Measurements from ENCODE around the gene CTCFL.

The CTCFL gene

DNA sequence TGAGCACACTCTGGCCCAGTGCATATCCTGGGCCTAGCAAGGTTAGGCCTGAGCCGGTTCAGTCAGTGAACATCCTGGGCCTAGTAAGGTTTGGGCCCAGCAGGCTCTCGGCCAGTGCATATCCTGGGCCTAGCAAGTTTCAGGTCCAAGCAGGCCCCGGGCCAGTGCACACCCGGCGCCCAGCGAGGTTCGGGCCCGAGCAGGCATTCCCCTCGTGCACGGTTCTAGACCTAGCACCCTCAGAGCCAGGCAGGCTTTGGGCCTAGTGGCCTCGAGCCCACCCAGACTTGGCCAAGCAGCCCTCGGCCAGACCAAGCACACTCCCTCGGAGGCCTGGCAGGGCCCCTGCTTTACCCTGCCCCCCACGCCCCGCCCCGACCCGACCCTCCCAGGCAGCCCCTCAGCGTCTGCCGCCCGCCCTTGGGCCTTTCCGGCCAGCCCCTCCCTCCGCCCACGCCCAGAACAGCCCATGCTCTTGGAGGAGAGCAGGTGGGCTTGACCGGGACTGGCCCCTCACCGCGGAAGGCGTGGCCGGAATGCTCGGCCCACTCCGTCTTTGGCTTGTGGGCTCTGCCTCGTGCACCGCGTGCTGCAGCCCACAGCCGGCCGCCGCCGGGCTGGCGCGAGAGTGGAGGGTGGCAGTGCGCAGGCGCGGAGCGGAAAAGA lies at the start of gene CTCFL:
CTCFL (minus strand) TSS at position 630 of the 666 bp plus-strand sequence. CDS start 935 bp downstream, outside the sequence.
- DNase-seq = no peak

DNA sequence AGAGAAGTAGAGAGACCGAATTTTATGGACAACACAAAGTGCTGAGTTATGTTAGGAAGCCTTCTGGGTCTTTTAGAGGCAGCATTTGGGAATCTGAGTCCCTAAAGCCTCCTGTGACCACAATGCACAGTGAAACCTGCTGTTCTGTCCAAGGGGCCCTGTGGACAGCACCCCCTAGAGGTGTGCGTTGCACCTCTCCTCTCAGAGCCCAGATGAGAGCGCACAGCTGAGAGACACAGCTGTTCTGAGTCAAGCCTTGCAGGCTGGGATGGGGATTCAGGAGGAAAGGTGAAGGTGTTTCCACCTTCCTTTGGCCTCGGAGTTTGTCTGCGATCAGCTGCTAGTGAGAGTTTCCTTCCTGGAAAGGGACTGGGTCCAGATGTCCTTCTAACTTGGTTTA lies 49.0 kb upstream of the CTCFL start:
- DNase-seq = no peak

DNA sequence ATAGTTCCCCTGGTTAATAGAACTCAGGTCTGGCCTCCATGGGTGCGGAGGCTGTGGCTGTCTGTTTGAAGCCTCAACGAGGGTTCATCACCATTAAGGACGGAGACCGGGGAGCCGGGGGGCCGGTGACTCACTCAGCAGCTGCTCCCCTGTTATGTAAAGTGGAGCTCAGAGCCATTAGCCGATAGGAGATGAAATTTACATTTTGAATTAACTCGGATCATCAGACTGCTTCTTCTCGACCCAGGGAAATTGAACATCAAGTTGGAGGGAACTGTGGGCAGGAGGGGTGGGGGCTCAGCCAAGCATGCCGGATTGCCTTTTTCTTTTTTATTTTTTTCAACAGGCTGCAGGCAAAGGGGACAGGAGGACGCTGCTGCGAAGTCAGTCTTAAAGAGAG lies 48.3 kb upstream of the CTCFL start:
- no peak for DNase-seq

GRCh38 chr20:57571782-57572416 lies 47.0 kb upstream of the CTCFL start:
- DNase-seq = no peak

GRCh38 chr20:57570920-57571319 lies 46.0 kb upstream of the CTCFL start:
- no peak for DNase-seq

DNA sequence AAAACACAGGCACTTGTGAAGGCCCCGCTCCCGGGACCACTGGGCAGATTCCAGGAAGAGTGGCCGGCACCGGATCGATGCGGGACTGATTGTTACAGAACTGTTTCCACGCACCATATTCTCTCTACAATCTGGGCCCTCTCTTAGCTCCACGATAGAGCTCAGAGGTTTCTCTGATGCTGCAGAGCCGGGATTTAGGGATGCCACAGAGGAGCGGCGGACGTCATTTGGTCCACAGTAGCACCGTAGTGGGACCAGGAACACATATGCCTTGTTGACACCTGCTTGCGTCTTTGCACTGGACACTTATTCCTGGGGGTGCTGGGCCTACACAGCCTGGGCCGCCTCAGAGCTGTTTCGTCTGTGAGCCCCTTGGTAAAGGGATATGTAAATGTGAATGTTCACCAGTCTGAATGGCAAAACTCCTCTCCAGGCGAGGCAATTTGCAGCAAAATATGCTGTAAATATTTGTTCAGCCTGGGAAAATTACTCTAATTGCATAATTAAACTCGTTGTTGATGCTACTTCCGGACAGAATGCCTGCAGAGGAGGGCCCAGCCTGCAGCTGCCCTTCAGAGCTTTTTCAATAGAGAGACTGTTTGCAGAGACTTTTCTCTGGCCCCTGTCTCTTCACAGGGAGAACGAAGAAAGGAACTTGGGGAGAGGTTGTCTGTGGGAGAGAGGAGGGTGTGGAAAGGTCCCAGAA lies 45.4 kb upstream of the CTCFL start:
- DNase-seq = no peak

DNA sequence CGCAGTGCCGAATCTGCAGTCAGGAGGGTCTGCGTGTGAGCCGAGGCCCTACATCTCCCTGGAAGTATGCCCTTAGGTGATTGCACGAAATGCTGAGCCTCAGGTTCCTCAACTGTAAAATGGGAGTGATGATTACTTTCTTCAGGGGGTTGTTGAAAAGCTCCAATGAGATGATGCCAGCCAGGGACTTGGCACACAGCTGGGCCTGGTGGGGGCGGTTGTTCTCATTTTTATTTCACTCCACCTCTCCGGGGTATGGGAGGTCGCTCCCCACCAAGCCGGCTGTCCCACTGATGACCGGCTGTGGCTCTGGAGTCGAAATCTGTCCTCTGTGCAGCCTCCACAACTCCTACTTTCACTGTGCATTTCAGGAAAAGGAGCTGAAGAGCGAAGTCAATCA lies 44.0 kb upstream of the CTCFL start:
- DNase-seq = no peak

- DNase-seq = no peak
Observed at GRCh38 chr20:57568088-57568896, 43.4 kb upstream of the CTCFL start.

DNA sequence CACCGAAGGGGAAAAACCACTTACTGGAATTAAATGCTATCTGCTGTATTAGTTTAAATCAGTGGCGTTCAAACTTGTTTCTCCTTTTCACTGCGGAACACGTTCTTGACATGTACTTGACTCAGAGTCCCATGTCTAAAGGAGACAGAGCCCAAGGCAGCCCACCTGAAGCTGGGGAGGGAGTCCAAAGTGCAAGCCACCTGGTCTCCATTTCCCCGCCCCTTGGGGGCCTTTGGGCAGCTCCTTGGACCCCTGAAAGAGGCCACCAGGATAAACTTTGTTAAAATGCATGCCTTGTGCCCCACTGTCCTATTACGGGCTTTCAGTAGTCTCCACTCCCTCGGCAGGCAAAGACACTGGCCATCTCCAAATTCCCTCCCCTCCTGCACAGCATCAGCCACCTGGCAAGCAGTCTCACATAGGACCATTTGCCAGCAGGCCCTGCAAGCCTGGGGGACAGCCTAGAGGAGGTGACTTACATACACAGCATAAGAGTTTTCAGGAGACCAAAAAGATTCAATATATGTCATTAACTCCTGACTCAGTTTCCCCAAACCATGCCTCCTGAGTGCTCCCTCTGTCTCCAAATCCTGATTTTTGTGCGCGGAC lies 42.6 kb upstream of the CTCFL start:
- no peak for DNase-seq

DNA sequence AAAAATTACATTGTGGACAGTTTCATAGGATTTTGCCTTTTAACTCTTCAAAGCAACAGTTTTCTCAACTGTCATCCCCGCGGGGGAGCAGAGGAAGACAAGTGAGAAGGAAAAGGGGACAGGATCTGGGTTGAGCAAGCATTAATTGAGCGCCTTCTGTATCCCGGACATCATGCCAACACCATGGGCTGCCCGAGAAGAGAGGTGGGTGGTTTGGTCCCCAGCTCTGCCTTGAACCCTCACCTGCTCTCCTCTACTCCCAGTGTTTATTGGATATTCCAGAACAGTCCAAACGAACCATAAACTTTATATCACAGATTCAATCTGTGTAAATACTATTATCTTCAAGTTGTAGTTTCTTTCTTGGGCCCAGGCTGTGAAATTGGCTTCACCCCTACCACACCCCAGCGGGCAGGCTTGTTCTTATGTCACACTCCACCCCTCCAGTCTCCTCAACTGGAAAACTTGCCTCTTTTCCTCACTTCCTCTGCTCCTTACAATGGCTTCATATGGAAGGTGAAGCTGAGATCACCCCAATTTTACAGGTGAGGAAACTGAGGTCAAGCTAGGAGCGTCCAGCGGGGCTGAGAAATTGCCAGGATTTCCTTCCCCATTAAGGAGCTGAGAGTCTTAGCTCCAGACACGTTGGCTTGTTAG lies 42.0 kb upstream of the CTCFL start:
- no peak for DNase-seq

- DNase-seq = no peak
Observed at GRCh38 chr20:57566399-57566798, 41.5 kb upstream of the CTCFL start.

GRCh38 chr20:57564951-57565642 lies 40.2 kb upstream of the CTCFL start:
- no peak for DNase-seq

- DNase-seq = no peak
Observed at GRCh38 chr20:57564180-57564802, 39.4 kb upstream of the CTCFL start.

GRCh38 chr20:57563522-57563921 lies 38.6 kb upstream of the CTCFL start:
- DNase-seq = no peak

GRCh38 chr20:57562541-57563465 lies 37.9 kb upstream of the CTCFL start:
- DNase-seq = no peak

DNA sequence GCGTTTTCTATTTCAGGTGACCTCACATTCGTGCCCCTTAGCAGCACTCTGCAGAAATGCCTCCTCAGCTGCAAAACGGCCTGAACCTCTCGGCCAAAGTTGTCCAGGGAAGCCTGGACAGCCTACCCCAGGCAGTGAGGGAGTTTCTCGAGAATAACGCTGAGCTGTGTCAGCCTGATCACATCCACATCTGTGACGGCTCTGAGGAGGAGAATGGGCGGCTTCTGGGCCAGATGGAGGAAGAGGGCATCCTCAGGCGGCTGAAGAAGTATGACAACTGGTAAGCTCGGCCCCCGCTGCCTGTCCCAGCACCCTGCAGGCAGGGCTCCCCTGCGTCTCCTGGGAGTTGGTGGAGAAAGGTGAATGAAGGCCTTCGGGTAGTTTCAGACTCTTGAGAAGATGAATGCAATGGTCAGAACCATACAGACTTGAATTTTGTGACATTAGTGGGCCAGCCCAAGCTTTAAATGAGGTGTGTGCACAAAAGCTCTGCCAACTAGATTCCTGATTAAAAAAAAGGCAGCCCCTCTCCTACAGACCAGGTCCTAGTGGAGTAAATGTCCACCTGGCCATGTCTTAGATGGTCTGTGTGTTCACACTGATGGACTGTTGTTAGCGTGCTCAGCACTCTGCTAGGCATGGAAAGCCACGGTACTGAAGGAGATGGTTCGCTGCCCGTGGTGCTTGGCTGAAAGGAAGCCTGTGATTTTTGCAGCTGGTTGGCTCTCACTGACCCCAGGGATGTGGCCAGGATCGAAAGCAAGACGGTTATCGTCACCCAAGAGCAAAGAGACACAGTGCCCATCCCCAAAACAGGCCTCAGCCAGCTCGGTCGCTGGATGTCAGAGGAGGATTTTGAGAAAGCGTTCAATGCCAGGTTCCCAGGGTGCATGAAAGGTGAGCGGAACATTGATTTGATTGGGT lies 36.7 kb upstream of the CTCFL start:
- DNase-seq = no peak

DNA sequence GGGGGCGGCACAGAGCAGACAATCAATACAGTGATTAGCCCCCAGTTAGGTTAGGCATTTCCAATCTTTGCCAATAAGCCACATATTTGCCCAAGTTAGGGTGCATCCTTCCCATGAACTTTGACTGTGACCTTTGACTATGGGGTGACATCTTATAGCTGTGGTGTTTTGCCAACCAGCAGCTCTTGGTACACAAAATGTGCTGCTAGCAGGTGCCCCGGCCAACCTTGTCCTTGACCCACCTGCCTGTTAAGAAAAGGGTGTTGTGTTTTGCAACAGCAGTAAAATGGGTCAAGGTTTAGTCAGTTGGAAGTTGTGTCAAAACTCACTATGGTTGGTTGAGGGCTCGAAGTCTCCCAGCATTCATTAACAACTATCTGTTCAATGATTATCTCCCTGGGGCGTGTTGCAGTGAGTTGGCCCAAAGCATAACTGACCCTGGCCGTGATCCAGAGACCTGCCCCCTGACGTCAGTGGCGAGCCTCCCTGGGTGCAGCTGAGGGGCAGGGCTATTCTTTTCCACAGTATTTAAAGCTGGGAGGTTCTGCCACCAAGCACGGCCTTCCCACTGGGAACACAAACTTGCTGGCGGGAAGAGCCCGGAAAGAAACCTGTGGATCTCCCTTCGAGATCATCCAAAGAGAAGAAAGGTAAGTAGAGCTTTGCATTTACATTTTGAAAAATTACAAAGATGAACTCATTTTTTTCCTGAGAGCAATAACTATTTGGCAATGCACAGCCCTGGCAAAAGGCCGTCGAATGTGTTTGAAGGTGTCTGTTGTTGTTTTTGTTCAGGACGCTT lies 35.8 kb upstream of the CTCFL start, which contains the start of gene PCK1:
PCK1 (plus strand) TSS at position 557 of the 802 bp plus-strand sequence. CDS start 302 bp downstream, outside the sequence.
- DNase-seq = no peak
